Anterior cingulate cortex (tissue), 58 donors: ENCODE results near the gene USP54.

ENCODE experiments used
- DNase-seq, 58 donors: peaks; one replicate each; lab custom pipeline; 2025; lab: John Stamatoyannopoulos, UW

The USP54 gene

GRCh38 chr10:73471226-73471625, 119.9 kb downstream of the USP54 start:
- DNase-seq = no peak

- no peak for DNase-seq
These were observed 121.6 kb downstream of the USP54 start for GRCh38 chr10:73469579-73469978.

GRCh38 chr10:73467206-73467605, 123.9 kb downstream of the USP54 start:
- no peak for DNase-seq

GRCh38 chr10:73465978-73466726, 125.0 kb downstream of the USP54 start:
- no peak for DNase-seq

GRCh38 chr10:73460897-73461296, 130.2 kb downstream of the USP54 start:
- no peak for DNase-seq

- DNase-seq = no peak
These were observed 131.3 kb downstream of the USP54 start for GRCh38 chr10:73459683-73460314.

DNA sequence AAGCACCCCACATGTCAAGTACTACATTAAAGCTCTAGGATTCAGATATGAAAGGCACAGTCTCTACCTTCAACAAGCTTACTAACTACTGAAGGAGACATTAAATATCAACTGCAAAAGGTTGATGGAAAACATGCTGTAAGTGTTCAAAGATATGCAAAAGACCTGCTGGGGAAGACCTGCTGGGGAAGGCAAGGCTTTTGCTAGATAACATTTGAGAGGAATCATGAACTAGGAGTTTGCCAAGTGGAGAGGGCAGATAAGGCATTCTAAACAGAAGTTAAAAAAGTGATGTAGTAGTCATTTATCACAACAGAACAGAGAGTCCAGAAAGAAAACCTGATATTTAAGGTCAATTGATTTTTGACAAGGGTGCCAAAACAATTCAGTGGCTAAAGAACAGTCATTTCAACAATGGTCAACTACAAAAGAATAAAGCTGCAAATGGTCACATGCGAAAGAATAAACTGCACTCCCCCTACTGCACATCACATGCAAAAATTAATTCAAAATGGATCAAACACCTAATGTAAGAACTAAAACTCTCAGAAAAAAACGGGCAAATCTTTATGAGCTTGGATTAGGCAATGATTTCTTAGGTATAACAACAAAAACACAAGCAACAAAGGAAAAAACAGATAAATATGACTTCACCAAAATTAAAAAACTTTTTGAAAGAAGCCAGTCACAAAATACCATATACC, 134.8 kb downstream of the USP54 start:
- DNase-seq = no peak

- peak in 2 of 58 donors; percentile 3 to 18 for DNase-seq
These were observed 142.0 kb downstream of the USP54 start for GRCh38 chr10:73449113-73449512.

- DNase-seq = no peak
These were observed 142.8 kb downstream of the USP54 start for GRCh38 chr10:73448384-73448783.
